K562 (cell line): ENCODE data around the gene DGKB. TPM values are rescaled to one million over a fixed set of nuclear protein-coding genes. Genes with fewer than 3 reads are reported as not detected.

Experiments
- CLOCK ChIP-seq: fragments of 250-450 bp; sonication (Bioruptor Pico); IDR thresholded peaks from 2 replicates; pipeline ENCODE4 v1.4.0; 2020; ENCODE audit warnings: mild to moderate bottlenecking, moderate library complexity, borderline replicate concordance
- RNF2 ChIP-seq: sonication (generic); IDR thresholded peaks from 2 replicates; pipeline ENCODE4 v1.6.1; 2016
- ZBTB43 ChIP-seq: sonication (generic); formaldehyde crosslinking; IDR thresholded peaks from 2 replicates; pipeline ENCODE4 v1.8.0; 2023; ENCODE audit warnings: mild to moderate bottlenecking, missing genetic modification reagents
- polyA plus RNA-seq, 8 experiments: library from polyadenylated mRNA; depleted of rRNA in 4 of 8; stranded (reverse) in 5 of 8; unstranded in 3 of 8; fragments of >200 nt; fragmentation: Nextera tagmentation in 2 of 8; fragmentation: Illumina TruSeq in 1 of 8; extraction: Ambion mirVana in 2 of 8; extraction: Trizol in 1 of 8; gene quantifications; 2 replicates each; pipeline versions ENCODE4 v1.2.1 to v1.2.3, GENCODE V29; 2011 to 2014; ENCODE audit warnings: inconsistent platforms in 1 of 8, missing spikeins in 1 of 8
- total RNA-seq, 7 experiments: library from RNA; depleted of rRNA in 6 of 7; stranded (reverse); fragments of >200 nt in 6 of 7; fragmentation: Illumina TruSeq in 2 of 7; extraction: Trizol in 2 of 7; gene quantifications; 2 replicates each; pipeline versions ENCODE4 v1.2.1 to v1.2.3, GENCODE V29; 2011 to 2021; ENCODE audit warnings: low replicate concordance in 1 of 7
- TF ChIP-seq, protein P1 (sequence below): IDR thresholded peaks from 2 replicates; pipeline ENCODE4 v1.6.1; 2012; ENCODE audit warnings: low read depth, low read length, improper control_type of control experiment, borderline replicate concordance

Gene DGKB
- total and polyA plus RNA-seq, 9 of the 15 experiments (the other 6 are each of a cell fraction or from before 2014, with no cell fraction given), result 0.01 TPM; not detected in 8

GRCh38 chr7:14351167-14351566, 551.4 kb downstream of the DGKB start (continued):
- TF ChIP-seq CLOCK (CRISPR knock-in tag) (no peak), ZBTB43 (CRISPR knock-in tag) (no peak), RNF2 (no peak)
- TF ChIP-seq, protein P1, sequence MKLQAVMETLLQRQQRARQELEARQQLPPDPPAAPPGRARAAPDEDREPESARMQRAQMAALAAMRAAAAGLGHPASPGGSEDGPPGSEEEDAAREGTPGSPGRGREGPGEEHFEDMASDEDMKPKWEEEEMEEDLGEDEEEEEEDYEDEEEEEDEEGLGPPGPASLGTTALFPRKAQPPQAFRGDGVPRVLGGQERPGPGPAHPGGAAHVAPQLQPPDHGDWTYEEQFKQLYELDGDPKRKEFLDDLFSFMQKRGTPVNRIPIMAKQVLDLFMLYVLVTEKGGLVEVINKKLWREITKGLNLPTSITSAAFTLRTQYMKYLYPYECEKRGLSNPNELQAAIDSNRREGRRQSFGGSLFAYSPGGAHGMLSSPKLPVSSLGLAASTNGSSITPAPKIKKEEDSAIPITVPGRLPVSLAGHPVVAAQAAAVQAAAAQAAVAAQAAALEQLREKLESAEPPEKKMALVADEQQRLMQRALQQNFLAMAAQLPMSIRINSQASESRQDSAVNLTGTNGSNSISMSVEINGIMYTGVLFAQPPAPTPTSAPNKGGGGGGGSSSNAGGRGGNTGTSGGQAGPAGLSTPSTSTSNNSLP, result no peak
